Cardiac fibroblast (primary cell): ENCODE measurements around the gene PLD6.

Source experiments
- DNase-seq, 2 donors: peaks; one replicate each; pipeline versions ENCODE4 v3.0.0 to v3.0.0-alpha.2; 2010; ENCODE audit warnings: low read depth in 2 of 2
- H3K4me3 ChIP-seq, 2 donors: replicated peaks in 1 of 2; 1 replicate in 1 of 2; 2 replicates in 1 of 2; pipeline ENCODE4 v1.5.1; 2011; ENCODE audit warnings: low read depth in 2 of 2, low read length in 2 of 2, mild to moderate bottlenecking in 2 of 2, moderate library complexity in 1 of 2
- TF ChIP-seq, protein P1 (sequence below): IDR thresholded peaks from one replicate; pipeline ENCODE4 v1.5.1; 2011; ENCODE audit warnings: low read depth, mild to moderate bottlenecking, low read length, inconsistent platforms

The PLD6 gene

DNA sequence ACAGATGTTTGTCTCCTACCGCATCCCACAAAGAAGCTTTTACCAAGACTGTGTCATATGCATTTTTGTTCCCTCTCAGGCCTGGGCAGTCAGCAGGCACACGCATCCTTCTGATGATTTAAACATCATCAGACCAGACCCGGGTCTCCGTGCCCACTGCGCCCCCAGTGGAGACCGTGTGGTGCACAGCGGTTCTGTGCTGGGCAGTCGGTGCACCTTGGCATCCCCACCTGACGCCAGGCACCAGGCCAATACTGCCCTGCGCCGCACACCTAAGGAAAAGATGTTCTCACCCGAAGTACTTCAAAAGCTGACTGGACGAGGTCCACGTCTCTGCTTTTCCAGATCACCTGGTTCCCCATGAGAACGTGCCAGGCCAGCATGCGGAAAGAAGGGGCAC is 10.6 kb upstream of the PLD6 start:
- H3K4me3 ChIP-seq = no peak overlapping the region
- TF ChIP-seq, protein P1, sequence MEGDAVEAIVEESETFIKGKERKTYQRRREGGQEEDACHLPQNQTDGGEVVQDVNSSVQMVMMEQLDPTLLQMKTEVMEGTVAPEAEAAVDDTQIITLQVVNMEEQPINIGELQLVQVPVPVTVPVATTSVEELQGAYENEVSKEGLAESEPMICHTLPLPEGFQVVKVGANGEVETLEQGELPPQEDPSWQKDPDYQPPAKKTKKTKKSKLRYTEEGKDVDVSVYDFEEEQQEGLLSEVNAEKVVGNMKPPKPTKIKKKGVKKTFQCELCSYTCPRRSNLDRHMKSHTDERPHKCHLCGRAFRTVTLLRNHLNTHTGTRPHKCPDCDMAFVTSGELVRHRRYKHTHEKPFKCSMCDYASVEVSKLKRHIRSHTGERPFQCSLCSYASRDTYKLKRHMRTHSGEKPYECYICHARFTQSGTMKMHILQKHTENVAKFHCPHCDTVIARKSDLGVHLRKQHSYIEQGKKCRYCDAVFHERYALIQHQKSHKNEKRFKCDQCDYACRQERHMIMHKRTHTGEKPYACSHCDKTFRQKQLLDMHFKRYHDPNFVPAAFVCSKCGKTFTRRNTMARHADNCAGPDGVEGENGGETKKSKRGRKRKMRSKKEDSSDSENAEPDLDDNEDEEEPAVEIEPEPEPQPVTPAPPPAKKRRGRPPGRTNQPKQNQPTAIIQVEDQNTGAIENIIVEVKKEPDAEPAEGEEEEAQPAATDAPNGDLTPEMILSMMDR = no peak
- no peak for DNase-seq

GRCh38 chr17:17216236-17216635 is 10.1 kb upstream of the PLD6 start:
- no peak overlapping the region for H3K4me3 ChIP-seq
- DNase-seq = no peak
- TF ChIP-seq, protein P1 = no peak

- TF ChIP-seq, protein P1 = no peak
- DNase-seq = no peak
- no peak overlapping the region for H3K4me3 ChIP-seq
These were observed 9.4 kb upstream of the PLD6 start for GRCh38 chr17:17215575-17215974.

DNA sequence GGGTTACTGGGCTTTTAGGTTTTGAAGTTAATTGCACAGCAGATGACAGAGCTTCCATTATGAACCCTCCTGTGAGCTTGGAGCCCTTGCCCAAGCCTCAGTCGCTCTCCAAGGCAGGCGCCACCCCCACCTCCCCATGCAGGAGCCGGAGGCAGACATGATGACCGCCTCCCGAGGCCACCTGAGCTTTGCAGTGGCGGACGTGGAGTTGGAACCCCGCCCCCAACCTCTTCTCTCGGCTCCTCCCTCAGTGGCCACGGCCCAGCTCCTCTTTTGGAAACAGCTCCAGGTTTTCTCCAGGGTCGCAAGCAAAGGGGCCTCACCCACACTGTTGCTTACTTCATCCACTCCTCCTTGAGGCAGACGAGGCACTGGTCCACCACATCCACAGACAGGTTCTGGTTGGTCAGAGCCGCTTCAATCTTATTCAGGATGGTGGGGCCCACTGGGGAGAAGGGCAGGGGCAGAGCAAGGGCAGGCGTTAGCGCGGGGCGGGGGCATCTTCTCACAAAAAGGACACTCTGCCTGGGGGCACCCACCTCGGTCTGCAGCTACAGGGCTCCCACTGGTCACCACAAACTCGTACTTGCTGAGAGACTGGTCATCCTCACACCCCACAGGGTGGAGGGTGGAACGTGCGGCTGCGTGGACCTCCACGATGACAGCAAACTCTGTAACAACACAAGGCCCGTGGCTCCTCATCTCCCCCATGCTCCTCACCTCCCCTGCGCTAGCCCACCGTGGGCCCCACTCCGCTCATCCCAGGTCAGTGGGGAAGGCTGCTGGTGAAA is 8.7 kb upstream of the PLD6 start:
- no peak for DNase-seq
- TF ChIP-seq, protein P1 = no peak
- H3K4me3 ChIP-seq = no peak overlapping the region

DNA sequence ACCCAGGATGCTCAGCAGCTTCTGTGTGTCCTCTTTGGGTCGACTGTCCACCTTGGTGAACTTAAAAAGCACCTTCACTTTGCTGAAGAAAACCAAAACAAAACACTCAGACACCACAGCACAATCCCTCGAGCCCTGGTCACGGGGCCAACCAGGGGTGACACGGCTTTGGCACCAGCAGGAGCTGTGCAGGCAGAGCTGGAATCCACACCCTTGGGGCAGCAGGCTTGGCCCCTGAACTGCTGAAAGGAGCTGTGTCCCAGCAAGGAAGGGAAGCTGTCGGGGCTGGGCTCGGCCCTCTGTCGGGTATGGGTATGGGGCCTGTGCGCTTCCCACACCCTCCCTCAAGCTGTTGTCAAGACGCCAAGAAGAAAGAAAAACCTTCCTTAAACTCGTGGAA is 7.6 kb upstream of the PLD6 start:
- no peak overlapping the region for H3K4me3 ChIP-seq
- TF ChIP-seq, protein P1 = no peak
- no peak for DNase-seq

DNA sequence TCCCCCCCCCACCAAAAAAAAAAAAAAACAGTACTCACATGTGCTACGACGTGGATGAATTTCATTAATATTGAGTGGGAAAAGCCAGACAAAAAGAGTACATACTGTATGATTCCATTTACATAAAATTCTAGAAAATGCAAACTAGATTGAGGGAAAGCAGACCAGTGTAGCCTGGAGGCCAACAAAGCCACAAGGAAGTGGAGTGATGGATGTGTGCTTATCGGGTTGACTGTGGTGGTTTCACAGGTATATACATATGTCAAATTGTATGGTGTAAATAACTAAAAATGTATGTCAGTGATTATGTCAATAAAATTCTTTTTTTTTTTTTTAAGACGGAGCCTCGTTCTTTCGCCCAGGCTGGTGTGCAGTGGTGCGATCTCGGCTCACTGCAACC is 1.9 kb upstream of the PLD6 start:
- no peak for DNase-seq
- TF ChIP-seq, protein P1 = no peak
- no peak overlapping the region for H3K4me3 ChIP-seq

- TF ChIP-seq, protein P1 = no peak
- no peak overlapping the region for H3K4me3 ChIP-seq
- DNase-seq = no peak
These were observed 791 bp upstream of the PLD6 start for GRCh38 chr17:17206913-17207335.
